Left cardiac atrium (tissue), 4 donors: Measurements from ENCODE around the gene NAXD. TPM values are rescaled to one million over a fixed set of nuclear protein-coding genes. Genes with fewer than 3 reads are reported as not detected.
A peak's percentile ranks its signal among the peaks of the same experiment; 100 is the strongest.
"Not testable (repeated sequence)": the region's sequence is repeated elsewhere in the genome, so short reads cannot be mapped to it uniquely, and the experiment has no call there.

ENCODE experiments used
- ATAC-seq, 2 donors: fragments of 200-7000 bp; cut with Tn5 transposase; one replicate each; pipeline ENCODE4 v1.9.1; 2020; ENCODE audit warnings: mild to moderate bottlenecking in 2 of 2, moderate library complexity in 2 of 2
- DNase-seq: peaks from one replicate; pipeline ENCODE4 v3.0.0-alpha.2; 2020
- intact Hi-C, 2 donors: fragments of 100-400 bp; cut with DNase I; formaldehyde crosslinking; loops; one replicate each; pipeline versions ENCODE4 v1.14.1 to v1.15.1; 2022 to 2023
- total RNA-seq, 2 donors: library from RNA; stranded (reverse); fragmentation: NEBNext Ultra II Directional; extraction: Animal tissue kit (Norgen Biotek cat#: 25700); gene quantifications; one replicate each; pipeline ENCODE4 v1.2.1, GENCODE V29; 2021
- donor health status: DM: no; HTN: yes; CAD: no.
- donor health status: DM: no; HTN: yes; CAD: no; lungs with severe emphysema.
- donor health status: DM: yes; HTN: yes; CAD: no.
- donor health status: Dilated cardiomyopathy.

The NAXD gene
- total RNA-seq, 2 donors from 2014 or later, result 23.7 to 27.0 TPM

DNA sequence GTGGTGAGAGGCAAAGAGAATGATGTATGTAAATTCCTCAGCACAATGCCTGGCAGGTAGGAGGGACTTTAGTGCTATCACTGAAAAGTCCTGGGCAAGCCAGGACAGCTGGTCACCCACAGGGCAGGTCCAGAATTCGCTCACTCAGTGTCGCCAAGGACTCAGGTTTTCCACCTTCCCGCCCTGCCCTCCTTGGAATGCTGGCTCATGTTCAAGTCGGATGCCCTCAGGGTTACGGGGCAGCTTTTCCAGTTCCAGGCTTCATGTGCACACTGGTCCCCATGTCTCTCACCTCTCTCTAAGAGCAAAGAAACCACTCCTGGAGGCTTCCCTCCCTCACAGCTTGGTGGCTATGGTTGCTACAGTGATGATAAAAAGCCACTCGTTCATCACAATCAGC is 24.8 kb upstream of the NAXD start:
- intact Hi-C loops, result loop anchor here in 1 of 2 donors (5.0 to 10.0 kb wide), 2 partner anchors 227 to 454 kb away; no protein-coding TSS in a partner anchor
- ATAC-seq (no peak), DNase-seq (no peak)

DNA sequence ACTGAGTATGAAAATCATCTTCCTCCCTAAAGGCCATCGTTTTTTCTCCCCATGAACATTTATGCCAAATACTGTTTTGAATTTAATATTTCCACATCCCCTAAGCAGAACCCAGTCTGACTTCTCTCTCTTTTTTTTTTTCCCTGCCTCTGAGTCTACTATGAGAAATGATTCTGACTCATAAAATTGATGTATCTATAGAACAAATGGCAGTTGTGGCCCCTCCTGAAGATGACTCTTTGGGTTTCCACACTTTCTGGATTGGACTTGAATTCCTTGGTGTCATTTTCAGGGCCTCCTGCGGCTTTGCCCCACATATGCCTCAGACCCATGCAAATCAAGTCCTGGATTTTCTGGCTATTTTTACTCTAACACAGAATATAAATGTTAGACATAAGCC is 22.7 kb upstream of the NAXD start:
- intact Hi-C loops, result loop anchor here in 1 of 2 donors (5.0 to 10.0 kb wide), 2 partner anchors 225 to 452 kb away; no protein-coding TSS in a partner anchor

GRCh38 chr13:110593430-110594130 is 21.8 kb upstream of the NAXD start:
- intact Hi-C loops, result loop anchor here in 1 of 2 donors (5.0 to 10.0 kb wide), 2 partner anchors 224 to 451 kb away; no protein-coding TSS in a partner anchor
- ATAC-seq (peak; percentile 78 to 89), DNase-seq (no peak)

More for the DNA sequence above, 22.7 kb upstream of the NAXD start:
- no peak for DNase-seq
- ATAC-seq, result no peak

DNA sequence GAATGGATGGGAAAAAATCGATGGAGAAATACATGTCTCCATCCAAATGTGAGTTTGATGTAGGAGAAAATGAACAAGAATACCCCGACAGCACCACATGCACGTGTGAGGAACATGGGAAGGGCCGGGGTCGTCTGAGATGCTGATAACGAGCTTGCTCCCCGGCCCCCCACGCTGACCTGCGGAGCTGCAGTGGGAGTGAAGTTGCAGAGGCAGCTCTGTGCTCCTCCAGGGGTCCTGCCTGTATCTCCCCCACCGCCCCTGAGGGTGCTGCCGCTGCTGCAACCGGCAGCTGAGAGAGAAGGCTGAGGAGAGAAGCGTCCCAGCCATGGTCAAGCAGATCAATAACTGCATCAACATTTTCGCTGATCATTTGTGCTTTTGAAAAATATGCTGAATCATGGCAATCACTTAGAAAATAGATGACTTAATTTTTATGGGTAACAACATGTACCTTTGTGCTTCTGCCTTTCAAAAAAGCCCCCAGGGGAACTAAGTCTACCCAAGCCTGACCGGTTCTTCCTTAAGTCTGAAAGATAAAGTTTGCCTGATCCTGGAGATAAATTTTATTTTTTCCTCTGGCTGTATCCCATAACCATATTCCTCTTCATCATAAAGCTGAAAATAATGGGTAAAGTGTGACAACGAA is 18.2 kb upstream of the NAXD start:
- intact Hi-C loops, result loop anchor here (5.0 to 10.0 kb wide), 2 partner anchors 220 to 448 kb away; no protein-coding TSS in a partner anchor
- no peak for ATAC-seq
- no peak for DNase-seq

- intact Hi-C loops, result no loop called here
- ATAC-seq (no peak), DNase-seq (no peak)
Observed at GRCh38 chr13:110600261-110600819, 15.0 kb upstream of the NAXD start.

- DNase-seq, result no peak
- intact Hi-C loops, result no loop called here
- ATAC-seq, result no peak
Observed at GRCh38 chr13:110600980-110601379, 14.4 kb upstream of the NAXD start.

DNA sequence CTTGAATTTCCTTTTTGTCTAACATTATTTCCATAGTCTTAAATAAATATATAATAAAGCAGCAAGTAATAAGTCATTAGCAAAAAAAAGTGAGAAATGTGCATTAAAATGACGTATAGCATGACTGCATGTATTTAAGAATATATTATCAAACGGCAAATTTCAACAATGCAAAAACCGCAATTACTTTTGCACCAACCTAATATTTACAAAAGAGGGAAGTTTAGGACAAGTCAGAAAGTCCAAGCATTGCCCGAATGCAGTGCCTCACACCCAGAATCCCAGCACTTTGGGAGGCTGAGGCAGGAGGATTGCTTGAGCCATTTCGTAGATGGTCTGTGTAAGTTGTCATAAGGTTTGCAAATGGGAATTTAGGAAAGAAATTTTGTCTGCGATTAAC is 10.2 kb upstream of the NAXD start:
- intact Hi-C loops, result no loop called here
- ATAC-seq (no peak), DNase-seq (no peak)

DNA sequence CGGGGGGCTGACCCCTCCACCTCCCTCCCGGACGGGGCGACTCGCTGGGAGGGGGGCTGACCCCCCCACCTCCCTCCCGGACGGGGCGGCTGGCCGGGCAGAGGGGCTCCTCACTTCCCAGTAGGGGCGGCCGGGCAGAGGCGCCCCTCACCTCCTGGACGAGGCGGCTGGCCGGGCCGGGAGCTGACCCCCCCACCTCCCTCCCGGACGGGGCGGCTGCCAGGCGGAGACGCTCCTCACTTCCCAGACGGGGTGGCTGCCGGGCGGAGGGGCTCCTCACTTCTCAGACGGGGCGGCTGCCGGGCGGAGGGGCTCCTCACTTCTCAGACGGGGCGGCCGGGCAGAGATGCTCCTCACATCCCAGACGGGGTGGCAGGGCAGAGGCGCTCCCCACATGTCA is 9.1 kb upstream of the NAXD start:
- intact Hi-C loops, DNase-seq, ATAC-seq: not testable (repeated sequence)

DNA sequence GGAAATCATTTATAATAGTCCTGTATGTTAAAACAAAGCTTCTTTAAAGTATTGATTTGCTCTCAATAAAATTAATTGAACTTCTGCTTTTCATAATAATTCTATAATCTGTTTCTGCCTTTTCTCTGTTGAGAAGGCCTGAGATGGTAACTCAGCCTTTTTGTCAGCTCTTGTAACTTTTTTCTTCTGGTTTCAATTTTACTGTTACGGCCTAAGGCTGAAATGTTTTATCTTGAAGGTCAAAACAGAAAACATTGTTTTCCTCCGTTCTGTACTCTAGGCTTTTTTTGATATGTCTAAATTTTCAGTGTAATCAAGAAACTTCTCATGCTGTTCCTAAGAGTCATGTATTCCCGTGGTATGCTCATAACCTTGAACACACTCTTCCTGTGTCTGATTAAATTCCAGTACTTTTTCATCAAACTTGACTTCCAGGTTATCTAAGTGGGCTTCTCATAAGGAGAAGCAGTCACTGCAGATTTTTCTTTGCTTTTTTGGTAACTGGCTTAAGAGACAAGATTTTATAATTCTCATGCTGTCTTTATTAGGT is 7.6 kb upstream of the NAXD start:
- no peak for ATAC-seq

GRCh38 chr13:110610955-110611595 is 4.3 kb upstream of the NAXD start:
- ATAC-seq, result no peak
- intact Hi-C loops, result loop anchor here in 1 of 2 donors (10.0 kb wide), 1 partner anchor 94 kb away; the partner anchor contains the start of gene CARS2
- DNase-seq, result no peak

More for the DNA sequence above, 7.6 kb upstream of the NAXD start:
- DNase-seq, result no peak
- intact Hi-C loops, result no loop called here

- intact Hi-C loops, result loop anchor here in 1 of 2 donors (10.0 kb wide), 1 partner anchor 90 kb away; the partner anchor contains the start of gene CARS2
- DNase-seq, result no peak
- no peak for ATAC-seq
Observed at GRCh38 chr13:110615005-110615321, 382 bp upstream of the NAXD start.

DNA sequence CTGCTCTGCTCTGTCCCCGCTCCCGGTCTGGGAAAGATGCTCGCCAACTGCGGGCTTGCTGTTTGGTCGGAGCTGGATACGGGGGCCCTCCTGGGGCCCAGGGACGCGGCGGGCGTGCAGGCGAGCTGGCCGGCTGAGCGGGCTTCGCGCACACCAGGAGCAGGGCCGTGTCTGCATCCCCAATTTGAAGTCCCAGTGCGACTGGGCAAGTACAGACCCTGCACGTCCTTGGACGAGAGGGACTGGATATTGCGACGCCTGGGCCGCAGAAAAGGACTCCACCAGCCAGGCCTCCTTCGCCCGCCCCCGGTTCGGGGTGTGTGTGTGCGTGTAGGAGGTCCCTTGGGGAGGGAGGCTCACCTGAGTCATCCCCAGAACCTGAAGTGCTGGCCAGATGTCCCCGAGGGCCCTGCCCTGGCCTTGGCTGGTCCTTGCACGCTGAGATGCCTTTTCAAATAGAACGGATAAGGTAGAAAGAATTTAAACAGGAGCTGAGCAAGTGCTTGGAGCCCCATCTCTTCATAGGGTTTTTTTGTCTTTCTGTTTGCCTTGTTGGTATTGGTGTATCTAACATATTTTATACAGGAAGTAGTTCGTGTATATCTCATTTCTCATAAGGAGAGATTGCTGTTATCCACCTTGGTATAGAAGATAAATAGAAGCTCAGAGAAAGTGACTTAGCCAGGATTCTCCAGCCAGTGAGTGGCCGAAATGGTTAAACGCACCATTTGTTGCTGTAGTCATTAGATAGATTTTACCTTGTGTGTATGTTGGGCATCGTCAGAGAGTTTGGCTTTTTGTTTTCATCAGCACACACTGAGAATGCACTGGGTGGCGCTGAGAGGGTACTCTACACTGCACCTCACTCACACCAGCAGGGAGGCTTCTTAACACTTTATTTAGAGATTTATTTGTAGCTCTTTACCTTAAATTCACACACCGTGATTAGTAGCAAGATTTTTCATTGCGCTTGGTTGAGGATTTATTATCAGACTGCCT is 1.1 kb downstream of the NAXD start:
- DNase-seq (no peak), ATAC-seq (peak; percentile 19 to 21)
- intact Hi-C loops, result loop anchor here in 1 of 2 donors (10.0 kb wide), 1 partner anchor 88 kb away; the partner anchor contains the start of gene CARS2

DNA sequence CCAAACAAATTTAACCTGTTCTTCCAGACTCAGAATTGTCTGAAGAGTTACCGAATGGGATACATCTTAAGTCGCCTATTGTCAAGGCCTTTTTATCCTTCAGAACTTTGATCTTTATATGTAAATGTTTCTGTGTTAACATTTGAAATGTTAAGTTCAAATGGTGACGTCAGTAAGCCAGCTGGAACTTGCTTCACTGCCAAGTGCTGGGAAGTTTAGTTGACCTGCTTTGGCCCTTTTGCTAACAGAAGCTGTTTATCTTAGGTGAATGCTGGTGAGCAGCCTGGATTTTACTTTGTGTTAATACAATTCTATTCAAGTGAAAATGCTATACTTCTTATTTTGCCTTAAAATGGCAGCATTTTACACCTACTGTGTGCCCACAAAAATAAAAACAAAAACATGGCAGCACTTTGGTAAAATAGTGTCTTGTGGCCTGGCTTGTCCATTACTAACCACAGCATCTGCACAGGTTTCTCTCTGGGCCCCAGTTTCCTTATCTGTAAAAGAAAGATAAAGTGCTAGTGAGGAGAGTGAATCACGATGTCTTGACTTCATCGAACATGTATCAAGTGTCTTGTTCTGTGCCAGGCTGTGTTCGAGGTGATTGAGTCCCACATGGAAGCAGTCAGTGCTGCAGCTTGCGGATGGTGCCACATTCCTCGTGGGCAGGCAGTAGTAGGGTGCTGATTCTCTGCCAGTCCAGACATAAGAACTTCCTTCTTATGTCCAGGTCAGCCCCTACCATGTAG is 2.2 kb downstream of the NAXD start:
- intact Hi-C loops, result loop anchor here in 1 of 2 donors (10.0 kb wide), 1 partner anchor 87 kb away; the partner anchor contains the start of gene CARS2
- DNase-seq (peak; percentile 35), ATAC-seq (no peak)

DNA sequence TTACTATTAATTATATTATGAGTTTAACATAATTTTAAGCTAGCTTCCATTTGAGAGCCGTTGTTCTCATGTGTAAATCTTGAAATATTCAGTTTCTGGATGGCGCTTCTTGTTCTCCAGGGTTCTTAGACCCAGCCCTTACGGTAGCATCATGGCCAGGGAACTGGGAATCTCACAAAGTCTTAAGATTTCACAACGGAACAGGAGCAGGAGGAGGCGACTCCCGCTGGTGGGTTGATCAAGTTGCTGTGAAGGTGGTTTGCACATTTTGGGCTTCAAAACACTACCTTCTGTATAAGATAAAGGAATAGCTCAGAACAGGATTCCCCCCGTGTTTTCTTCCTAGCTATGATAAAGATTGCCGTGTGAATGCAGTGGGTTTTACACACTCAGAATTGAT is 2.8 kb downstream of the NAXD start:
- DNase-seq (no peak), ATAC-seq (no peak)
- intact Hi-C loops, result loop anchor here in 1 of 2 donors (10.0 kb wide), 1 partner anchor 87 kb away; the partner anchor contains the start of gene CARS2

DNA sequence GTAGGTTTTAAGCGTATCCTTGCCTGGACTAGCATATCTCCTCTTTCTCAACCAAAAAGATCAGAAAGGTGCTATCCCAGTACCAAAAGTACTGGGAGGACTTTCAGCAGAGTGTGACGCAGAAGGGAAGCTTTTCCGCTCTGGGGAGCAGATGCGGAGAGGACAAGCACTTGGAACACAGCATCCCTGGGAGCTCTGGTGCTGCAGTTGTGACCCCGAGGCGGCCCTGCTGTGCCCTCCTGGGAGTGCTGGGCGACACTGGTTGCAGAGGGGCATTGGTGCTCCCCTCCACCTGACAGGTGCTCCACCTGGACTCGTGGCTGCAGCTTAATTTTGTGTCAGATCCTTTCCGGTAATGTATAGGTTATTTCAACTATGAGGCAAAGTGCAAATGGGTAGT is 3.4 kb downstream of the NAXD start:
- intact Hi-C loops, result loop anchor here in 1 of 2 donors (10.0 kb wide), 1 partner anchor 86 kb away; the partner anchor contains the start of gene CARS2
- no peak for ATAC-seq
- DNase-seq, result peak; percentile 27

- no peak for ATAC-seq
- no peak for DNase-seq
- intact Hi-C loops, result no loop called here
Observed at GRCh38 chr13:110620596-110620995, 5.3 kb downstream of the NAXD start.
